Stimulated activated CD4-positive, alpha-beta T cell treated with anti-CD3 and anti-CD28 coated beads, Interleukin-1b, Interleukin-23, amount 100 ng/mL, for 48 hours (primary cell): ENCODE data around the gene GPR139.

Source experiments
- DNase-seq: peaks from one replicate; pipeline ENCODE4 v3.0.0-alpha.2; 2020

Gene GPR139

GRCh38 chr16:20051611-20052010 lies 22.1 kb downstream of the GPR139 start:
- no peak for DNase-seq

GRCh38 chr16:20051147-20051546 lies 22.5 kb downstream of the GPR139 start:
- DNase-seq = no peak

- DNase-seq = no peak
Observed at GRCh38 chr16:20049831-20050230, 23.9 kb downstream of the GPR139 start.

GRCh38 chr16:20045886-20046285 lies 27.8 kb downstream of the GPR139 start:
- DNase-seq = no peak

GRCh38 chr16:20042848-20043247 lies 30.8 kb downstream of the GPR139 start:
- DNase-seq = no peak

- no peak for DNase-seq
Observed at GRCh38 chr16:20041924-20042596, 31.6 kb downstream of the GPR139 start.

GRCh38 chr16:20040011-20040410 lies 33.7 kb downstream of the GPR139 start:
- DNase-seq = no peak

- DNase-seq = no peak
Observed at GRCh38 chr16:20029611-20030010, 44.1 kb downstream of the GPR139 start.

GRCh38 chr16:20026361-20027072 lies 47.2 kb downstream of the GPR139 start:
- no peak for DNase-seq

GRCh38 chr16:20023190-20023589 lies 50.5 kb downstream of the GPR139 start:
- DNase-seq = no peak

- DNase-seq = no peak
Observed at GRCh38 chr16:20020976-20021375, 52.7 kb downstream of the GPR139 start.

- no peak for DNase-seq
Observed at GRCh38 chr16:20020083-20020482, 53.6 kb downstream of the GPR139 start.

GRCh38 chr16:20016234-20016633 lies 57.5 kb downstream of the GPR139 start:
- DNase-seq = no peak

GRCh38 chr16:20004931-20005330 lies 68.8 kb downstream of the GPR139 start:
- DNase-seq = no peak

GRCh38 chr16:20002936-20003335 lies 70.8 kb downstream of the GPR139 start:
- DNase-seq = no peak

GRCh38 chr16:20001856-20002707 lies 71.6 kb downstream of the GPR139 start:
- DNase-seq = no peak

- no peak for DNase-seq
Observed at GRCh38 chr16:19997734-19998133, 76.0 kb downstream of the GPR139 start.

- no peak for DNase-seq
Observed at GRCh38 chr16:19997264-19997663, 76.4 kb downstream of the GPR139 start.

GRCh38 chr16:19994466-19995170 lies 79.1 kb downstream of the GPR139 start:
- no peak for DNase-seq

- DNase-seq = no peak
Observed at GRCh38 chr16:19991614-19992013, 82.1 kb downstream of the GPR139 start.

- no peak for DNase-seq
Observed at GRCh38 chr16:19984135-19984534, 89.6 kb downstream of the GPR139 start.
